ENCODE measurements around the gene SENP5.
A peak's percentile ranks its signal among the peaks of the same experiment; 100 is the strongest.

SENP5 gene

GRCh38 chr3:196969660-196970546 is 102.2 kb downstream of the SENP5 start:
- DNase-seq, result peak; percentile 47 to 51

DNA sequence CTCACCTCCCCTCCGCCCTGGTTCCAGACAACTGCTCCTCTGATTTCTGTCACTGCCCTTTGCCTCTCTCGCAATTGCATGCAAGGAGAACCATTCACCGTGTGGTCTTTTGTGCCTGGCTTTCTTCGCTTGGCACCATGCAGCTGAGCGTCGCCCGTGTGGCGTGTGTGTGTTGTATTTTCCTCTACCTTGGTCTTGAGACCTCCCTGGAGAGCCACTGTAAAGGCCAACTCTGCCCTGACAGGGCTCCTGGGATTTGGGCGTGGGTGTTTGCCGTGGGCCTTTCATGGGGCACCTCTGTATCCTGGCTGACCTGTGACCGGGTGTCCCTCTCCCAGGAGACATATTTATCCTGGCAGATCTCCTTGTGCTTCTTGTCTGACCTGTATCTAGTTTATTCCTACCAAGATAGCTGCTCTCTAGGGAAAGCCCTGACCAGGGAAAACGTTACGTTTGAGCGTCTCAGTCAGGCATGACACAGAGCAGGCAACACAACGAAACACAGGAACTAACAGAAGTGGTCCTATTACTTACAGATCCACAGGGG is 102.9 kb downstream of the SENP5 start:
- no peak for DNase-seq

DNA sequence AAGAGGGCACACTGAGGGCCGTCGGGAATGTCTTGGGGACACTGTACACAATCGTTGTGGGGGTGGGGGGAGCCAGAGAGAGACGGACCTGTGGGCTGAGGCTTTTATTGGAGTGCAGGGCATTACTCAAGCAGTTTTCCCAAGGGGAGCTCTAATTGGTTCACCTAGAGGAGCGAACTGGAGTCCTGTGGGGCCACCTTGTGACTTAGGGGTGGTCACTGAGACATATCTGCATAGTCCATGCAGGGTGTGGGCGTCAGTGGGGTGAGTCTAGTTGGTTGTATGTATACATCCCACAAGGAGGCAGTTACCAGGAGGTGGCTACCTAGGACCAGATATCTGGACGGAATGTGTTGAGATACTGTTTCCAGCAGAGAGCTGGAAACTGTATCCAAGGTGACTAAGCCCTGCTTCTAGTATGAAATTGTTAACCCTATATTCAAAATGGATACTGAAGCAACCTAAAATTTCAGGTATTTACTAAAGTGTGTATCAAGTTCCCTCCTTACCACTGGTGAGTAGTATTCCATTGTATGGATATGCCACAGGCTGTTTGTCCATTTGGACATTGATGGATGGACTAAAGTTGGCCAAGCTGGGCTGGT is 103.5 kb downstream of the SENP5 start:
- no peak for DNase-seq

DNA sequence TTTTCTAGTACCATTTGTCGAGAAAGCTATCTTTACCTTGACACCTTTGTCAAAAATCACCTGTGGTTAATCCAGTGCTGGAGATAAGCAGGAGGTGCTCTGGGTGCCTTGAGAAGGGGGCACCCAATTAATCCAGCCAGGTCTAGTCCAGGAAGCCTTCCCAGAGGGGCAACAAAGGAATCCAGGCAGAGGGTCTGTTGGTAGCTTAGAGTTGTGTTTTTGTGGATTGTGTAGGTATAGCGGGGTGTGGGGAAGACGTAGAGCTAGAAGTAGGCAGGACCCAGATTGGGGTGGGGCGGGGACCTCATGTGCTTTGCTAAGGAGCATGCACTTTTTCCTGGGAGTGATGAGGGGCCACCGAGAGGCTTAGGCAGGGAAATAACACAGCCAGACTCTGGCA is 106.9 kb downstream of the SENP5 start:
- DNase-seq, result no peak

- DNase-seq, result no peak
These were observed 107.6 kb downstream of the SENP5 start for GRCh38 chr3:196975349-196975748.

GRCh38 chr3:196976941-196977340 is 109.2 kb downstream of the SENP5 start:
- no peak for DNase-seq

GRCh38 chr3:196979545-196979944 is 111.8 kb downstream of the SENP5 start:
- no peak for DNase-seq

DNA sequence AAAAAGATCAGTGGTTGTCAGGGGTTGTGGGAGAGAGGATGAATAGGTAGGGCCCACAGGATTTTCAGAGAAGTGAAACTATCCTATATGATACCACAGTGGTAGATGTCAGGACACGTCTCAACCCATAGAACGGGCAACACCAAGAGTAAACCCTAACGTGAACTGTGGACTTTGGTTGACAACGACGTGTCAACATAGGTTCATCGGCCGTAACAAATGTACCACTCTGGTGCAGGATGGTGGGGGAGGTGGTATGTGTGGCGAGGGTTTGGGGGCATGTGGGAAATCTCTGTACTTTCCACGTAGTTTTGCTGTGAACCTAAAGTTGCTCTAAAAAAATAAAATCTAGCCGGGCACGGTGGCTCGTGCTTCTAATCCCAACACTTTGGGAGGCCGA is 113.9 kb downstream of the SENP5 start:
- DNase-seq, result no peak

- no peak for DNase-seq
These were observed 115.5 kb downstream of the SENP5 start for GRCh38 chr3:196983186-196983585.

Measured in activated CD4-positive, alpha-beta T cell treated with anti-CD3 and anti-CD28 coated beads, Interleukin-2, amount 50 U/mL, for 4 hours (primary cell).